Kidney (tissue), 14 donors: Measurements from ENCODE around the gene MAPK6. TPM values are rescaled to one million over a fixed set of nuclear protein-coding genes. Genes with fewer than 3 reads are reported as not detected.

ENCODE experiments used
- DNase-seq, 5 donors: peaks; one replicate each; pipeline ENCODE4 v3.0.0-alpha.2; 2013 to 2020
- FAIRE-seq: peaks from 2 replicates; lab custom pipeline; 2012; peaks lifted over from hg19 to GRCh38; lab: Jason Lieb, UNC
- H3K27ac ChIP-seq, 2 donors: one replicate each; pipeline ENCODE4 v1.7.0; 2013; ENCODE audit warnings: low read depth in 2 of 2, low read length in 2 of 2, inconsistent platforms in 1 of 2
- H3K27me3 ChIP-seq: one replicate; pipeline ENCODE4 v1.7.1; 2013; ENCODE audit warnings: low read length, inconsistent platforms; ENCODE audit not compliant: control insufficient read depth, insufficient read depth
- H3K36me3 ChIP-seq, 3 donors: one replicate each; pipeline versions ENCODE4 v1.7.0 to v1.7.1; 2013; ENCODE audit warnings: low read length in 3 of 3, control low read depth in 1 of 3, inconsistent platforms in 1 of 3; ENCODE audit not compliant: insufficient read depth in 3 of 3, control insufficient read depth in 2 of 3
- H3K4me1 ChIP-seq, 3 donors: one replicate each; pipeline versions ENCODE4 v1.7.0 to v1.7.1; 2013; ENCODE audit warnings: low read length in 3 of 3, inconsistent platforms in 1 of 3, low read depth in 1 of 3; ENCODE audit not compliant: control insufficient read depth in 2 of 3, insufficient read depth in 2 of 3
- H3K4me3 ChIP-seq, 3 donors: one replicate each; pipeline versions ENCODE4 v1.7.0 to v1.8.1; 2013; ENCODE audit warnings: low read length in 3 of 3, control low read depth in 1 of 3, inconsistent platforms in 1 of 3
- H3K9ac ChIP-seq, 3 donors: one replicate each; pipeline versions ENCODE4 v1.7.0 to v1.7.1; 2013; ENCODE audit warnings: low read length in 3 of 3, control low read depth in 1 of 3, inconsistent platforms in 1 of 3
- H3K9me3 ChIP-seq, 3 donors: one replicate each; pipeline versions ENCODE4 v1.7.0 to v1.7.1; 2013; ENCODE audit warnings: low read length in 3 of 3, control low read depth in 1 of 3, inconsistent platforms in 1 of 3; ENCODE audit not compliant: control insufficient read depth in 2 of 3, insufficient read depth in 1 of 3
- CTCF ChIP-seq: IDR thresholded peaks from 3 replicates; pipeline ENCODE4 v1.5.1; 2012; ENCODE audit warnings: mild to moderate bottlenecking, moderate library complexity, borderline replicate concordance; ENCODE audit not compliant: insufficient read depth; ENCODE audit errors: extremely low read depth
- intact Hi-C: fragments of 100-400 bp; cut with DNase I; formaldehyde crosslinking; loops from one replicate; pipeline ENCODE4 v1.11.1; 2022
- polyA plus RNA-seq: library from polyadenylated mRNA; stranded (reverse); fragments of 350-450 nt; fragmentation: Illumina TruSeq; extraction: RNeasy Lipid Tissue Mini Kit (QIAGEN cat#74804); gene quantifications from one replicate; pipeline ENCODE4 v1.2.3, GENCODE V29; 2014; ENCODE audit warnings: low read depth, low replicate concordance; ENCODE audit not compliant: insufficient read depth
- total RNA-seq: library from RNA; stranded (reverse); fragmentation: NEBNext Ultra II Directional; extraction: Animal tissue kit (Norgen Biotek cat#: 25700); gene quantifications from one replicate; pipeline ENCODE4 v1.2.1, GENCODE V29; 2021
- donor health status: control.
- donor health status: control.
- donor health status: control.
- donor health status: control.
- donor health status: control.
- donor health status: DM: yes; HTN: yes; CAD: no.
- donor health status: Normal renal cell carcinoma (clear cell type).

Gene MAPK6
- total and polyA plus RNA-seq, 2 donors from 2014 or later: 6.5 to 22.9 TPM

- intact Hi-C loops: no loop called here
- FAIRE-seq: no peak
- H3K9ac ChIP-seq: no peak overlapping the region
- DNase-seq: no peak
- peaks cover 0 to 3% (median 0%) of the 10 kb centered on the region in 3 donors for H3K9me3 ChIP-seq
- H3K27ac ChIP-seq: no peak overlapping the region
- H3K4me1 ChIP-seq: peaks cover 0 to 14% (median 7%) of the 10 kb centered on the region in 3 donors
- H3K4me3 ChIP-seq: no peak overlapping the region
- H3K27me3 ChIP-seq: no peaks in the 10 kb centered on the region
- no peak for TF ChIP-seq CTCF
- H3K36me3 ChIP-seq: no peaks in the 10 kb centered on the region
Observed at GRCh38 chr15:52093167-52093538, 74.1 kb downstream of the MAPK6 start.

- TF ChIP-seq CTCF: no peak
- no peak overlapping the region for H3K4me3 ChIP-seq
- peak in 2 of 5 donors; percentile 35 to 62 for DNase-seq
- no peak overlapping the region for H3K27ac ChIP-seq
- H3K4me1 ChIP-seq: peaks cover 0 to 14% (median 7%) of the 10 kb centered on the region in 3 donors
- peaks cover 0 to 3% (median 0%) of the 10 kb centered on the region in 3 donors for H3K9me3 ChIP-seq
- no peaks in the 10 kb centered on the region for H3K36me3 ChIP-seq
- H3K9ac ChIP-seq: no peak overlapping the region
- intact Hi-C loops: no loop called here
- no peaks in the 10 kb centered on the region for H3K27me3 ChIP-seq
- no peak for FAIRE-seq
Observed at GRCh38 chr15:52093539-52094510, 74.8 kb downstream of the MAPK6 start.

GRCh38 chr15:52094811-52095584 is 76.0 kb downstream of the MAPK6 start:
- FAIRE-seq: no peak
- Histone ChIP-seq H3K27ac (peak overlapping the region in 1 of 2 donors; percentile 63), H3K9me3 (peaks cover 0 to 3% (median 0%) of the 10 kb centered on the region in 3 donors), H3K4me1 (peaks cover 0 to 14% (median 7%) of the 10 kb centered on the region in 3 donors), H3K36me3 (no peaks in the 10 kb centered on the region), H3K27me3 (no peaks in the 10 kb centered on the region), H3K9ac (no peak overlapping the region), H3K4me3 (no peak overlapping the region)
- intact Hi-C loops: no loop called here
- TF ChIP-seq CTCF: no peak
- no peak for DNase-seq
